HG03432 (cell line): ENCODE results near the gene EFNB2.

Experiments used
- ATAC-seq: cut with Tn5 transposase; IDR thresholded peaks from one replicate; pipeline ENCODE4 v1.9.1; 2021; ENCODE audit warnings: mild to moderate bottlenecking, moderate library complexity; ENCODE audit not compliant: unreplicated experiment

EFNB2 gene

DNA sequence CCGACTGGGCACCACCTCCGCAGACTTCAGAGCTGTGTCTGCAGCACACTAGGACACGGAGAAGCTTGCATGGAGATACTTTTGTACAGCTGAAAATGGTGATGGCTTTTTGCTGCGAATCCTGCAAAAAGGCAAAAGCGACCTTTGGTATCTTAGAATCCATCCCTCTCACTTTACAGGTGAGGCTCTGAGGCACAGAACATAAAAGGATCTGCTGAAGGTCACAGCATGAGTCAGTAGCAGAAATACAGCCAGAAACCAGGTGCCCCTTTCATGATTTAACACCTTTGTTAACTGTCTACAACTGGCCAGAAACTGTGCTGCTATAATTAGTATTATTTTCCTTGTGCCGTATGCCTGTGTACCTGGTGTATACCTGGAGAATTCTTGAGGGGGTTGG lies 48.3 kb downstream of the EFNB2 start:
- ATAC-seq, result no peak

- ATAC-seq, result no peak
Measured at GRCh38 chr13:106486287-106486686, 49.2 kb downstream of the EFNB2 start.

DNA sequence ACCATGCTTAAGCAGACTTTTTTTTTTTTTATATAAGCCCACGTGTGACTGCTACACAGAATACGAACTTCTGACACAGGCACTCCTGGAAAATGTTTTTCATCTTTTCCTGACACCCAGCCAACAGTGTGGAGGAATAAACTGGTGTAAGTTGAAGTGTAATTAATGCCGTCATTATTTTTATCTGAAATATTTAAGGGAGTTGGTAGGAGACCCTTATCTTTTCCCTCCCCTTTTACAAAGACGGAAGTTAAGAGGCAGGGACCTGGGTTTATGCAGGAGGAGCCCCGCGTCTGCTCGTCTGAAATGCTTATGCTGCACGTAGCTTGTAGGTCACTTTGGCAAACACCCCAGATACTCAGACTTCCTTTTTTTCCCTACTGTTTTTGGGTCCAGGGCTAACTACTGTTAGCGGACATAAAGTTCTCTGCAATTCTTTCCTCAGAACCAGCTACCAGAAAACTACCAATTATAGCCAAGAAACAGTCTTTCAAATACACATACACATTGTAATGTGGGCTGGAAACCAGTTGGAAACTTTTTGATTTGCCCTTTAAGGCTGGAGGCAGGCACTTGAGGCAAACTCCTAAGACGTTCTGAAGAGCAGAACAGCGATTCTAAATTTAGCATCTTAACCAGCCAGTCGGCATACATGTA lies 50.8 kb downstream of the EFNB2 start:
- ATAC-seq, result no peak

DNA sequence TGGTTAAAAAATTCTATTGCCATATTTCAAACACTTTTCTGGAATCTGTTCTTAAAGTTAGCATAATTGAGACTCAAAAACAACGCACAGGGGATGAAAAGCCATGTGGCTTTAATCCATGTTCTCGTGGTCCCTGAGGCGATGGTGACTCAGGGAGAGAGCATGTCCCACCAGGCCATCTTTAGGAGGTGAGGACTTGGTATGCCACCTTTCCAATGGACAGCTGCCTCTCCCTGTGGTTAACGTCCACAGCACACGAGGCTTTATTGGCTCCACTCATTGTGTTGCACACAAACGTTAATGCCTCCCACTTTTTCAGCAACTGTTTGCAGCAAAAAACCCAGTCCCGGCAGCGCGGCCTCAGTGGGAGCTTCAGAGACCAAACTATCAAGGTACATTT lies 51.4 kb downstream of the EFNB2 start:
- ATAC-seq, result no peak

DNA sequence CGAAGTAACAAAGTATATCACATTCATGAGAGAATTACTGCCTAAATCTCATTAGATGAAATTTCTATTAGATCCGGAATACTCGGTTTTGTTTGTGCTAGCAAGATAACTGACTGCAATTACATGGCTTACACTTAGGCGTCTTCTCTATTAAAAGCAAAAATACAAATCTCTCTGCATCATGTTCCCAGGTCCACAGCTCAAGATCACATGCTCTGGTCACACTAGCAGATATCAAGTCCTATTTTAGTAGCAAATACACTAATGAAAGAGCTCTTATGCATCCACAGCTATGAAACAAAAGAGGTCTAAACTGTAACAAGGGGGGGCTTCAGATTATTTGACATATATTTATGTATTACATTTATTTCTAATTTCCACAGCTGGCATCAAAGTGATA lies 53.5 kb downstream of the EFNB2 start:
- no peak for ATAC-seq

DNA sequence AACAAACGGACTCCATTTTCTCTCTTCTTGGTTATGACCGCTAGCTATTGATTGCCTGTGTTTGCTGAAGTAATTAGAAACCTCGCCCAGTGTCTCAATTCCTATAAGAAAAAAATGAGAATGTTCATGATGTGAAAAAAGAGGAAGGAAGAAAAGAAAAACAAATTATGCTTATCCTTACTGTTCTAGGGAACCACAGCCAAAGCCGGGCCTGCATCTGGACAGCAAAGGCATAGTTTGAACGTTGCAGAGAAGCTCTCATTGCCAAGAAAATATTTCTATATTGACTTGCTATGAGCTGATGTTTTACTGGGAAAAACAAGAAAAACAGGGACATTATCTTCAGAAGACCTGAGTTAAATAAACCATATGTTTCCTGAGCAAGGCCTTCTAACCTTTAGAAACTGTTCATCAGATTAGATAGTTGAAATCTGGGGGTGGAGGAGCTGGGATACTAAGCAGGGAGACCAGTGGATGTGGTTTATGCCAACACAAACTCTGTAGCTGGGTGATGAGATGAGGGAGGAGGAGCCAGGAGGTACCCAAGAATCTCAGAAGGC lies 55.0 kb downstream of the EFNB2 start:
- no peak for ATAC-seq

- no peak for ATAC-seq
Measured at GRCh38 chr13:106479929-106480328, 55.5 kb downstream of the EFNB2 start.

DNA sequence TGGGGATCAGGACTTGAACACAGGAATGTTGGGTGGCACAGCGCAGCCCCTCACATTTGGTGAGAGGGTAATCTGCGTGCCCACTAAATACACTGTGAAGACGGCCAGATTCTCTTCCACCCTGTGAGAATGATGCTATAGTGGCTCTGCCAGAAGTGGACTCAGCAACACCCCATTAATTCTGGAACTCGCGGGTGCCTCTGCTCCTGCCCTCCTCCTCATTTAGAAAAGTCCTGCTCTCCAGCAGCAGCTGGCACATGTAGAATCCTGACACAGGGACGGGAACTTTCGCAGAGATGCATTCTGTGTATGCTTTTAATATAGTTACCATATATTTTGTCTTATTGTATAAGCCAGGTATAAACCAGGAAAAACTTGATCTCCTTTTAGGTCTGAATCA lies 57.3 kb downstream of the EFNB2 start:
- ATAC-seq, result no peak

DNA sequence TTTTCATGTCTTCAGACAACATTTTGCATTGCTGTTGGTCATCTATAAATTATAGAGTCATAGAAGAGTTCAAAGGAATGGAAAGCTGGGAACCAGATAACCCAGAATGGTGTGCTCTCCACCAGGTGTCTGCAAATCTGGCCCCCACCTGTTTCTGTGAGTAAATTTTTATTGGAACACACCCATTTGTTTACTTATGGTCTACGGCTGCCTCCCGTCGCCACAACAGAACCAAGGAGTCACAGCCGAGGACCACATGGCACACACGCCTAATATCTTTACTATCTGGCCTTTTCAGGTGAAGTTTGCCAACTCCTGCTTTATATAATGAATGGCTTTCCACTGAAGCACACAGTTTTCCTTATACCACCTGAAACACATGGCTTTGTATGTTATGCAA lies 58.2 kb downstream of the EFNB2 start:
- ATAC-seq, result no peak

GRCh38 chr13:106475852-106476251 lies 59.6 kb downstream of the EFNB2 start:
- no peak for ATAC-seq

DNA sequence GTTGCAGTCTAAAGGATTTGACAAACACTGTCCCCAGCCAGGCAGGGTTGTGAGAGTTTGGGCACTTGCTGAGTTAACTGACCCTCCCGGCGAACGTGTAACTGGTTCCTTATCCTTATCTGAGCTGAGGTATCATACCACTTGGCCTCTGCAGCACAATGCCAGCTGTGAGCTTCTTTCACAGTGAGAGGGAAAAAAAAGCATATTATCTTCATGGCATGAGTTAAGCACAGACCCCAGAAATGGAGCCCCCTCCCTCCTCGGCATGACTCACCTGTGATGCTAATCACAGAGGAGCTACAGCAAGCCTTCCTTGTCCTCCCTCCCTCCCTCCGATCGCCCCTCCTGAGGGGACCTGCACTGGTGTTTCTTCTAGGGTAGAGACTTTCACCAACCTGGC lies 60.5 kb downstream of the EFNB2 start:
- no peak for ATAC-seq

DNA sequence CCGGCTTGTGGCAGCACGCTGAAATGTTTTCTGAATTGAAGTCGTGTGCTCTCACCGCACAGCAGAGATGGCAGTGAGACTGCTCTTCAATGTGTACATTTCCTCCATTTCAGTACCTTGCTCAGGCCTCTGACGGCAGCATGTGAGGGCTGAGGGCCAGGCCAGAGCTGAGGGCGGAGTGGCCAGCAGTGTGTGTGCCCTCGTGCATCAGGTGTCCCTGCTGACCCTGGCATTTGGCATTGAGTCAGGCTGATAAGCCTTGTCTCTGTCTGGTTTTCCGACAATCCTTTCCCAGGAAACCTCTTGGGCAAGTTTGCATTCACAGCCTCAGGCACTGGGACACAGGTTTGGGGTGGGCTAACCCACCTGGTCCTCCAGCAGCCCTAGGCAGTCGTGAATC lies 62.3 kb downstream of the EFNB2 start:
- ATAC-seq, result no peak

DNA sequence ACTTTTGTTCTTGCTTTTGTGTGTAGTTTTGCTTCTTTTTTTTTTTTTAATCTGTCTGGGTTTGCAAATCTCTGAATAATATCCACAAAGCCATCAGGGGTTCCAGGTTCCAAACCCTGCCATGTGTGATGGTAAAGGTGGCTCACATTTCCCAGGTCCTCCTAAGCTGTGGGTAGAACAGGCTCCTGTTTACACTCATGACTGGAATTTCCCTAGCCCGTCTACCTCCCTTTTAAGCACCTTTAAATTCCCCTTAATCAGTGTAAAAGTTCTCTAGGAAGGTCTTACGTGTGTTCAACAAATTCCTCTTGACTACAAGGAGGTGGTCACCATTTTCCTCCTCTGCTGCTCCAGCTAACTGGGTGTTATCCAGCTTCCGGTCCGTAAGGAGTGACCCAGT lies 62.8 kb downstream of the EFNB2 start:
- ATAC-seq, result no peak

GRCh38 chr13:106471957-106472543 lies 63.4 kb downstream of the EFNB2 start:
- peak; percentile 85 for ATAC-seq

- ATAC-seq, result no peak
Measured at GRCh38 chr13:106470576-106470975, 64.9 kb downstream of the EFNB2 start.

DNA sequence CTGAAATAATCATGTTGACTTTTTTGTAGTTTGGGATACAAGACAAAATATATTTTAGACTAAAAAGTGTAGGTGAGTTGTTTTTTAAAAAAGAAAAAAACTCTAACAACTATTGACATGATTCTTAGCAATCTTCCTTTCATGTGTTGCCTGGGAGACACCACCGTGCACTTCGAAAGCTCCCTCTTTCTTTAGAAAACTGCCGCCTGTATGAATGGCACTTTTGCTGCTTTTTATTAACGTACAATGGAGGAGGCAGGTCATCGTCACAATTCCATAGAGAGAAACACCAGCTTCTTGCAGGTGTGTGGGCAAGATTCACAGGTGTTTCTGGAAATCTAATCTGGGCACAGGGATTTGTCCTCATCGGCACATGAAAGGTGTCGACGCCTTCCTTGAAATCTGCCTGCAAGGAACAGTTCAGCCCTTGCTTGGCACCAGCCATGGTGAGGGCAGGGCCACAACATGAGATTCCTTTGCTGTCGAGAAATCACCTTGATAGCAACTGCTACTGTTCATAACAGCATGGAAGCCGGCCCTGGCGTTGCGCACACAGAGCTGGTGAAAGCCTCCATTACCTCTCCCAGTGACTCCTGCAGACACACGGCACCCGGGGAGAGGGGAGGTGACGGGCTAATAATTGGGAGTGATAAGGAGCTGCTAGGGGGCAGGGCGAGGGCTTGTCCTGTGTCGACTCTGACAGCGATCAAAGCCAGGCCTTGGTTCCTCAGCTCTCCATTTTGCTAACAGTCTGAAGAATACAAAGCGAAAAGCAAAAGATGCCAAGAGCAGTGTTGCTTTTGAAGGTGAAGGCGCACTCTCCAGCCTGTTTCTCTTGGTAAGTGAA lies 66.5 kb downstream of the EFNB2 start:
- no peak for ATAC-seq

GRCh38 chr13:106468207-106468606 lies 67.3 kb downstream of the EFNB2 start:
- no peak for ATAC-seq

GRCh38 chr13:106467427-106468122 lies 67.9 kb downstream of the EFNB2 start:
- no peak for ATAC-seq

- no peak for ATAC-seq
Measured at GRCh38 chr13:106466691-106467426, 68.6 kb downstream of the EFNB2 start.

GRCh38 chr13:106464076-106464475 lies 71.4 kb downstream of the EFNB2 start:
- no peak for ATAC-seq

DNA sequence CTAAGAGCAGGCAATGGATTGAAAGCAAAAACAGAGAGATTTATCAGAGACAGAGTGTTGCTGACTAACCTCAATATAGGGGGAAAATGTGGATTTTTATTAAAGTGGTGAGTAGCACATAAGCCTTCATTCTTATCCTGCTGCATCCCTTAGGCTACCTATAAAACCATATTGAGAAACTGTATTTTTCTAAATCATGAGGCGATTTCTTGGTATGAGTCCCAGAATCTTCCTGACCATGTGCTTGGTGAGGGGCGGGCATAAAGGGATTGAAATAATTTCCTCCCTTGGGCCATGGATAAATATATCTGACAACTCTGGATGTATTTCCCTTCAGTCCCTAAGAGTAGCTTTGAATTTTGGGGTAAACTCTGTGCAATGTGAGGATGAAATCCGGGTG lies 72.8 kb downstream of the EFNB2 start:
- ATAC-seq, result no peak
